ENCODE results near the gene SLC66A2. TPM values are rescaled to one million over a fixed set of nuclear protein-coding genes. Genes with fewer than 3 reads are reported as not detected.
"Not testable (repeated sequence)": the region's sequence is repeated elsewhere in the genome, so short reads cannot be mapped to it uniquely, and the experiment has no call there.

Gene SLC66A2
- total and polyA plus RNA-seq, 2 of the 13 experiments (the other 11 are each of a cell fraction or from before 2014, with no cell fraction given), result 33.5 to 41.9 TPM

DNA sequence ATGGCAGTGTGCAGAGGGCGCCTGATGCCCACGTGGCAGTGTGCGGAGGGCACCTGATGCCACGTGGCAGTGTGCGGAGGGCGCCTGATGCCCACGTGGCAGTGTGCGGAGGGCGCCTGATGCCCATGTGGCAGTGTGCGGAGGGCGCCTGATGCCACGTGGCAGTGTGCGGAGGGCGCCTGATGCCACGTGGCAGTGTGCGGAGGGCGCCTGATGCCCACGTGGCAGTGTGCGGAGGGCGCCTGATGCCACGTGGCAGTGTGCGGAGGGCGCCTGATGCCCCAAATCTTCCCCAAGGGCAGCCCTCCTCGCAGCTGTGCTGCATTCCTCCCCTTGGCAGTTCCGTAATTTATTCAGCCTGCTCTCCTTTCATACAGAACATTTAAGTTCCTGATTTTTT, 73.2 kb downstream of the SLC66A2 start:
- CTCF ChIA-PET (ENCODE audit: low intra/inter-chr PET ratio, low total read pairs); in situ Hi-C loops (cut with HindIII; ENCODE audit: extremely low pct_ligation_motif_present, low pct_unique_long_range_greater_than_20kb); BruUV-seq (replicated peaks): not testable (repeated sequence)

DNA sequence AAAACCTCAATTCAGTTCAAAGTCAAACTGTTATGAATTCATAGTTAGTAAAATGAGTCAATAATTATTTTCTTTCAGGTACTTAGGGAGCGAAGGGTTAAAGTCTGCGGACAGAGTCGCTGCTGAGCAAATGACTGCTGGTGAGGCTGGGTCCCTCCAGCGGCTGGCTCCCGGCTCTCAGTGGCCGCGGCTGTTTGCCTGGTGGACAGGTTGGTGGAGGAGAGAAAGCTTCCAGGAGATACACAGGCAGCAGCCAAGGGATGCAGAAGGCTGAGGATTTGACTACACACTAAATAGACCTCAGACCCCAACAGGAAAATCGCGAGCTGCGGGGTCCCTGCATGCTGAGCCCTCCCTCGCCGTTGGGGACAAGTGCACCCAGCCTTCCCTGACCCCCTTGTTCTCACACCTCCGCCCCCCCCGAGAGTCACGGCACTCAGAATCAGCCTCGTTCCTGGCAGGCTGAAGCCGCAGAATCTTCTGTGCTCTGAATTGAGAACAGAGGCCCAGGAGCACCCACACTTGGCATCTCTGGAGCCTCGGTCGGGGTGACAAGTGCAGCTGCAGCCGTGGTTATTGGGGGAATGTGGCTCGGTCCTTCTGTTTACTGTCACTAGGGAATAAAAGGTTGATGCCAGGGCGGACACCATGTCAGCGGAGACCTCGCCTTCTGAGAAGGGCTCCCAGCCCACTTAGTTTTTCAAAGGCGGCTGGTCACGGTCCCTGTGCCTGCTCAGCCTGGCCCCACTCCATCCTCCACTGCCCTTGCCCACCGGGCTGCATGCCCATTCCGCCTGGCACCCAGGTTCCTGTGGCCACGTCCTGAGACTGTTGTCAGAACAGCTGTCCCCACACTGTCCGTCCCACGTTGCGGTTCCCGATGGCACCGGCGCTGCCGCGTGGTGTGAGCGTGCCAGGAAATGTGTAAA, 74.0 kb downstream of the SLC66A2 start:
- no peaks in the 10 kb centered on the region for H3K9me3 ChIP-seq (ENCODE audit: low read length)
- no peak overlapping the region for H3K27ac ChIP-seq (ENCODE audit: extremely low read length, insufficient read depth, low read length)
- no TSS peak for BruUV-seq (replicated peaks)
- H3K4me2 ChIP-seq (ENCODE audit: low read depth, low read length), result no peak overlapping the region
- no peaks in the 10 kb centered on the region for H3K79me2 ChIP-seq (ENCODE audit: insufficient read depth, low read length)
- peak; percentile 79 for ATAC-seq
- peaks cover 12 to 63% of the 10 kb centered on the region in 2 experiments for H3K27me3 ChIP-seq (ENCODE audit: control insufficient read depth in 1 of 2, insufficient read depth in 2 of 2, low read length in 2 of 2)
- FAIRE-seq, result no peak
- in situ Hi-C loops (cut with HindIII; ENCODE audit: extremely low pct_ligation_motif_present, low pct_unique_long_range_greater_than_20kb) (no loop called here), intact Hi-C loops (cut with micrococcal nuclease; ENCODE audit: unreplicated experiment) (no loop called here)
- DNase-seq (ENCODE audit: low spot score), result no peak
- no peak overlapping the region; a peak in 1 of 6 replicates for H3K4me3 ChIP-seq (replicated peaks in 1 of 3; ENCODE audit: insufficient read depth in 1 of 3, low read depth in 2 of 3, low read length in 3 of 3)
- POLR2A ChIA-PET, result no interaction called here
- CTCF ChIA-PET (ENCODE audit: low intra/inter-chr PET ratio, low total read pairs), result no interaction called here
- no peaks in the 10 kb centered on the region for H3K36me3 ChIP-seq (replicated peaks in 1 of 2; ENCODE audit: control insufficient read depth in 1 of 2, insufficient read depth in 2 of 2, low read length in 2 of 2)
- no peak overlapping the region for H3K9ac ChIP-seq (ENCODE audit: insufficient read depth, low read depth, low read length)
- H4K20me1 ChIP-seq (ENCODE audit: insufficient read depth, low read length), result no peaks in the 10 kb centered on the region
- H2AFZ ChIP-seq (ENCODE audit: low read length), result no peak overlapping the region
- WGBS (ENCODE audit: low lambda C conversion rate), result 47% methylated on average over 35 of the region's 38 CpGs
- H3K4me1 ChIP-seq (ENCODE audit: insufficient read depth, low read length), result peaks cover 4% of the 10 kb centered on the region
- no peak for TF ChIP-seq PHB2 (IDR thresholded peaks at IDR 0.05; ENCODE audit: partially characterized antibody)
- TF ChIP-seq ZNF557 (CRISPR knock-in tag; IDR thresholded peaks at IDR 0.05), result no peak
- no peak for TF ChIP-seq HNRNPUL1 (IDR thresholded peaks at IDR 0.05; ENCODE audit: low read depth, low read length)
- no peak for TF ChIP-seq TRIM24 (CRISPR knock-in tag; IDR thresholded peaks at IDR 0.05)
- peak; percentile 91 for TF ChIP-seq ZNF652 (CRISPR knock-in tag; IDR thresholded peaks at IDR 0.05; ENCODE audit: borderline replicate concordance, low read depth)
- TF ChIP-seq SALL2 (CRISPR knock-in tag; IDR thresholded peaks at IDR 0.05), result no peak
- TF ChIP-seq, protein P1, sequence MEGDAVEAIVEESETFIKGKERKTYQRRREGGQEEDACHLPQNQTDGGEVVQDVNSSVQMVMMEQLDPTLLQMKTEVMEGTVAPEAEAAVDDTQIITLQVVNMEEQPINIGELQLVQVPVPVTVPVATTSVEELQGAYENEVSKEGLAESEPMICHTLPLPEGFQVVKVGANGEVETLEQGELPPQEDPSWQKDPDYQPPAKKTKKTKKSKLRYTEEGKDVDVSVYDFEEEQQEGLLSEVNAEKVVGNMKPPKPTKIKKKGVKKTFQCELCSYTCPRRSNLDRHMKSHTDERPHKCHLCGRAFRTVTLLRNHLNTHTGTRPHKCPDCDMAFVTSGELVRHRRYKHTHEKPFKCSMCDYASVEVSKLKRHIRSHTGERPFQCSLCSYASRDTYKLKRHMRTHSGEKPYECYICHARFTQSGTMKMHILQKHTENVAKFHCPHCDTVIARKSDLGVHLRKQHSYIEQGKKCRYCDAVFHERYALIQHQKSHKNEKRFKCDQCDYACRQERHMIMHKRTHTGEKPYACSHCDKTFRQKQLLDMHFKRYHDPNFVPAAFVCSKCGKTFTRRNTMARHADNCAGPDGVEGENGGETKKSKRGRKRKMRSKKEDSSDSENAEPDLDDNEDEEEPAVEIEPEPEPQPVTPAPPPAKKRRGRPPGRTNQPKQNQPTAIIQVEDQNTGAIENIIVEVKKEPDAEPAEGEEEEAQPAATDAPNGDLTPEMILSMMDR (CRISPR knock-in tag; IDR thresholded peaks at IDR 0.05), result peak; percentile 25
- no peak for TF ChIP-seq ELF3 (CRISPR knock-in tag; IDR thresholded peaks at IDR 0.05)
- no peak for TF ChIP-seq SETDB1 (CRISPR knock-in tag; IDR thresholded peaks at IDR 0.05; ENCODE audit: borderline replicate concordance)
- TF ChIP-seq, protein P2, sequence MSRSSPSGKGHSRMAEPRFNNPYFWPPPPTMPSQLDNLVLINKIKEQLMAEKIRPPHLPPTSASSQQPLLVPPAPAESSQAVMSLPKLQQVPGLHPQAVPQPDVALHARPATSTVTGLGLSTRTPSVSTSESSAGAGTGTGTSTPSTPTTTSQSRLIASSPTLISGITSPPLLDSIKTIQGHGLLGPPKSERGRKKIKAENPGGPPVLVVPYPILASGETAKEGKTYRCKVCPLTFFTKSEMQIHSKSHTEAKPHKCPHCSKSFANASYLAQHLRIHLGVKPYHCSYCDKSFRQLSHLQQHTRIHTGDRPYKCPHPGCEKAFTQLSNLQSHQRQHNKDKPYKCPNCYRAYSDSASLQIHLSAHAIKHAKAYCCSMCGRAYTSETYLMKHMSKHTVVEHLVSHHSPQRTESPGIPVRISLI (CRISPR knock-in tag; IDR thresholded peaks at IDR 0.05; ENCODE audit: borderline replicate concordance), result no peak
- peak; percentile 19; the same call in 1 of the 2 replicates for TF ChIP-seq STAG1 (CRISPR knock-in tag; IDR thresholded peaks at IDR 0.05)

More for the DNA sequence above, 73.2 kb downstream of the SLC66A2 start:
- ATAC-seq; POLR2A ChIA-PET; H3K36me3 ChIP-seq (replicated peaks in 1 of 2; ENCODE audit: control insufficient read depth in 1 of 2, insufficient read depth in 2 of 2, low read length in 2 of 2); H3K9me3 ChIP-seq (ENCODE audit: low read length); H3K4me3 ChIP-seq (replicated peaks in 1 of 3; ENCODE audit: insufficient read depth in 1 of 3, low read depth in 2 of 3, low read length in 3 of 3); H2AFZ ChIP-seq (ENCODE audit: low read length); H3K27ac ChIP-seq (ENCODE audit: extremely low read length, insufficient read depth, low read length); intact Hi-C loops (cut with micrococcal nuclease; ENCODE audit: unreplicated experiment); H4K20me1 ChIP-seq (ENCODE audit: insufficient read depth, low read length); H3K4me1 ChIP-seq (ENCODE audit: insufficient read depth, low read length); H3K79me2 ChIP-seq (ENCODE audit: insufficient read depth, low read length); FAIRE-seq; H3K9ac ChIP-seq (ENCODE audit: insufficient read depth, low read depth, low read length); DNase-seq (ENCODE audit: low spot score); H3K4me2 ChIP-seq (ENCODE audit: low read depth, low read length): not testable (repeated sequence)
- peaks cover 12 to 56% of the 10 kb centered on the region in 2 experiments for H3K27me3 ChIP-seq (ENCODE audit: control insufficient read depth in 1 of 2, insufficient read depth in 2 of 2, low read length in 2 of 2)
- TF ChIP-seq, protein P3, sequence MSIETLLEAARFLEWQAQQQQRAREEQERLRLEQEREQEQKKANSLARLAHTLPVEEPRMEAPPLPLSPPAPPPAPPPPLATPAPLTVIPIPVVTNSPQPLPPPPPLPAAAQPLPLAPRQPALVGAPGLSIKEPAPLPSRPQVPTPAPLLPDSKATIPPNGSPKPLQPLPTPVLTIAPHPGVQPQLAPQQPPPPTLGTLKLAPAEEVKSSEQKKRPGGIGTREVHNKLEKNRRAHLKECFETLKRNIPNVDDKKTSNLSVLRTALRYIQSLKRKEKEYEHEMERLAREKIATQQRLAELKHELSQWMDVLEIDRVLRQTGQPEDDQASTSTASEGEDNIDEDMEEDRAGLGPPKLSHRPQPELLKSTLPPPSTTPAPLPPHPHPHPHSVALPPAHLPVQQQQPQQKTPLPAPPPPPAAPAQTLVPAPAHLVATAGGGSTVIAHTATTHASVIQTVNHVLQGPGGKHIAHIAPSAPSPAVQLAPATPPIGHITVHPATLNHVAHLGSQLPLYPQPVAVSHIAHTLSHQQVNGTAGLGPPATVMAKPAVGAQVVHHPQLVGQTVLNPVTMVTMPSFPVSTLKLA (IDR thresholded peaks at IDR 0.05), result peak; percentile 91
- WGBS (ENCODE audit: low lambda C conversion rate), result 69% methylated on average over 3 of the region's 25 CpGs
